T-helper 2 cell treated with Interferon-gamma antibody and Interleukin-4, amounts not matched to agents 100 ng/mL and 5 ng/mL, for 36 hours (primary cell): ENCODE data around the gene HCAR2. TPM values are rescaled to one million over a fixed set of nuclear protein-coding genes. Genes with fewer than 3 reads are reported as not detected.
"Not testable (repeated sequence)": the region's sequence is repeated elsewhere in the genome, so short reads cannot be mapped to it uniquely, and the experiment has no call there.

ENCODE experiments used
- intact Hi-C: fragments of 100-400 bp; cut with micrococcal nuclease; formaldehyde crosslinking; loops from one replicate; pipeline ENCODE4 v1.15.1; 2023
- total RNA-seq: library from RNA; stranded (reverse); gene quantifications from 2 replicates; pipeline ENCODE4 v1.2.3, GENCODE V29; 2022

The HCAR2 gene
- 0.11 TPM in 1 of 2 replicates, not detected in the other for total RNA-seq

GRCh38 chr12:122702890-122703611, at the start of gene HCAR2:
Gene HCAR2 (minus strand): TSS chr12:122703357. CDS start chr12:122703283, 74 bp downstream.
- intact Hi-C loops: not testable (repeated sequence)

GRCh38 chr12:122752464-122753318, 49.5 kb upstream of the HCAR2 start, which contains the start of gene DENR:
Gene DENR (plus strand): TSS chr12:122752824. CDS start chr12:122753702, 878 bp downstream.
- intact Hi-C loops: loop anchor here (1.0 to 2.0 kb wide), 6 partner anchors 22 to 526 kb away; partner anchors contain the start of genes DIABLO, HCAR1, KNTC1 and MPHOSPH9

GRCh38 chr12:122750781-122751515, 47.8 kb upstream of the HCAR2 start:
- intact Hi-C loops: not testable (repeated sequence)

- intact Hi-C loops: no loop called here
These were observed 46.6 kb upstream of the HCAR2 start for GRCh38 chr12:122749569-122750332.

- intact Hi-C loops: no loop called here
These were observed 44.3 kb upstream of the HCAR2 start for GRCh38 chr12:122747224-122748135.

GRCh38 chr12:122743895-122744525, 40.9 kb upstream of the HCAR2 start:
- intact Hi-C loops: no loop called here

- intact Hi-C loops: no loop called here
These were observed 37.2 kb upstream of the HCAR2 start for GRCh38 chr12:122740351-122740750.

- intact Hi-C loops: no loop called here
These were observed 35.4 kb upstream of the HCAR2 start for GRCh38 chr12:122738571-122738970.

GRCh38 chr12:122732611-122733010, 29.5 kb upstream of the HCAR2 start:
- intact Hi-C loops: loop anchor here (5.0 kb wide), 1 partner anchor 85 kb away; no protein-coding TSS in a partner anchor

GRCh38 chr12:122732170-122732569, 29.0 kb upstream of the HCAR2 start:
- intact Hi-C loops: loop anchor here (5.0 kb wide), 1 partner anchor 85 kb away; no protein-coding TSS in a partner anchor

- intact Hi-C loops: loop anchor here (1.0 to 5.0 kb wide), 2 partner anchors 22 to 83 kb away; partner anchors contain the start of gene DENR
These were observed 27.3 kb upstream of the HCAR2 start, which contains the start of gene HCAR1 for GRCh38 chr12:122730215-122731014. Gene HCAR1 (minus strand): TSS chr12:122730844. CDS start chr12:122730339, 505 bp downstream.

- intact Hi-C loops: loop anchor here (1.0 to 5.0 kb wide), 2 partner anchors 23 to 82 kb away; partner anchors contain the start of gene DENR
These were observed 26.5 kb upstream of the HCAR2 start for GRCh38 chr12:122729583-122730214.

GRCh38 chr12:122726080-122726558, 23.0 kb upstream of the HCAR2 start:
- intact Hi-C loops: no loop called here

- intact Hi-C loops: no loop called here
These were observed 22.4 kb upstream of the HCAR2 start for GRCh38 chr12:122725452-122726079.

- intact Hi-C loops: no loop called here
These were observed 21.6 kb upstream of the HCAR2 start for GRCh38 chr12:122724641-122725243.

- intact Hi-C loops: no loop called here
These were observed 19.2 kb upstream of the HCAR2 start for GRCh38 chr12:122722387-122722786.
